GM21737 (cell line): ENCODE data around the gene RLN3.

Experiments
- ATAC-seq: cut with Tn5 transposase; IDR thresholded peaks from one replicate; pipeline ENCODE4 v1.9.1; 2021; ENCODE audit warnings: mild to moderate bottlenecking, moderate library complexity; ENCODE audit not compliant: unreplicated experiment

The RLN3 gene

DNA sequence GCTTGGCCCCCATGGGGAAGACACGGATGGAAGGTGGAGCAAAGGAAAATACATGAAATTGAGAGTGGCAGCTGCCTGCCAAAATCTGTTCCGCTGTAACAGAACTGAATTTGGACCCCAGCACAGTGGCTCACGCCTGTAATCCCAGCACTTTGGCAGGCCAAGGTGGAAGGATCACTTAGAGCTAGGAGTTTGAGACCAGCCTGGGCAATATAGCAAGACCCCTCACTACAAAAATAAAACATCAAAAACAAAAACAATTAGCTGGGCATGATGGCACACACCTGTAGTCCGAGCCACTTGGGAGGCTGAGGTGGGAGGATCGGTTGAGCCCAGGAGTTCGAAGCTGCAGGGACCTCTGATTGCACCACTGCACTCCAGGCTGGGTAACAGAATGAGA lies 24.5 kb downstream of the RLN3 start:
- ATAC-seq = no peak

DNA sequence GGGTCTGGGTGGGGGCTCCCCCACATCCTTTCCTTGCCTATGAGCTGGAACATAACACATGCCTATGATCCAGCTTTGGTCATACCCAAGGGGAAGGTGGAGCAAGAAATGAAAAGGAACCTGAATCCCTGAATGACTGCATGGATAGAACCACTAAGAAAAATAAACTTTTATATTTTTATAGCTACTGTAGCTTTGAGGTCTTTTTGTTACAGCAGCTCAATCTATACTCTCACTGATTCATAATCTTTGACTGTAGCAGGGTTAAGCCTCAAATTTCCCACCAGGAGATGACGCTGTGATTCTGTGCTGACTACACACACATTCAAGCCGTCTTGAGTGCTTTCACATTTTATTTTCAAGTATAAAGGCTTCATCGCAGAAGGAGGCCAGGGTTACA lies 25.1 kb downstream of the RLN3 start:
- no peak for ATAC-seq

DNA sequence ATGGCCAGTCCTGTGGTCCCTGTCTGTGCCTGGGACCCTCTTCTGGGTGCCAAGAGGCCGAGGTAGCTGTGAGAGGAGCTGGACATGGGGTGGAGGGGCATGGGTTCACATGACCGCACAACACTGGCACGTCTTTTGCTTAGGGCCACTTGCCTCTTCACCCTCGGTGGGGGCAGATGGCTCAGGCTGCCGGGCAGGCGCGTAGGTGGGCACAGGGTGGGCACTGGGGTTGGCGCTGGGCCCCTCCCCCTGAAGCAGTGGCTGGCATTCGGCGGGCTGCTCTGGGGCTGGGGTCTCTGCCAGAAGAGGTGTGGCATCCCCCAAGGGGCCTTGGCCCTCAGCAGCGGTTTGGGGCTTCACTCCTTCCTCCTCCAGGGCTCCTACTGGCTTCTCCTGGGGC lies 25.6 kb downstream of the RLN3 start:
- ATAC-seq = no peak

DNA sequence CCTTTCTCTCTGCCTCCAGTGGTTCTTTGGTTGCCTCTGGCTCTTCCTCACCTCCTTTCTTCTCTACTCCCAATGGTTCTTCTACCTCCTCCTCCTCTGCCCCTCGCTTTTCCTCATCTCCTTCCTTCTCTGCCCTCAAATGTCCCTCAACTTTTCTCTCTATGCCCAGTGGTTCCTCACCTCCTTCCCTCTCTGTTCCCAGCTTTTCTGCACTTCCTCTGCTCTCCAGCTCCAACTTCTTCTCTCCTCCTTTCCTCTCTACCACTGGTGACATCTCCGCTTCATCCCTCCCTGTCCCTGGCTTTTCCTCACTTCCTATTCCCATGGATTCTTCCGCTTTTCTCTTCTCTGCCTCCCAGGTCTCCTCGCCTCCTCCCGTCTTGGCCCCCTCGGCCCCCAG lies 26.2 kb downstream of the RLN3 start:
- no peak for ATAC-seq

DNA sequence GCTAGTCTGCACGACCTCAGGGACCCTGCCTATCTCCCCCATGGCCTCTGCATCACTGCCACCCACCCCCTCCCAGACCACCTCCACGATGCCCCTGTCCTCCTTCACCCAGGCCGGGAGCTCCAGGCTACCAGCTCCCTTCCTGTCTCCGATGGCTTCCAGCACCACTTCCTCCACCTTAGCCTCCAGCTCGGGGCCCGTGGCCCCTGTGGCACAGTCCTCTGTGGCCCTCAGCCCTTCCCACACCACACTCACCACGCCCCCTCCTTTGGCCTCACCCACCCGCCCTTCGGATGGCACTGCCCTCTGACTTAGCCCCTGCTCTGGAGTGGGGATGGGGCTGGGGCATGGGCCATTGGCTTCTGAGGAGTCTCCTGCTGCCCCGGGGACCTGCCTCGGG lies 26.8 kb downstream of the RLN3 start:
- no peak for ATAC-seq

DNA sequence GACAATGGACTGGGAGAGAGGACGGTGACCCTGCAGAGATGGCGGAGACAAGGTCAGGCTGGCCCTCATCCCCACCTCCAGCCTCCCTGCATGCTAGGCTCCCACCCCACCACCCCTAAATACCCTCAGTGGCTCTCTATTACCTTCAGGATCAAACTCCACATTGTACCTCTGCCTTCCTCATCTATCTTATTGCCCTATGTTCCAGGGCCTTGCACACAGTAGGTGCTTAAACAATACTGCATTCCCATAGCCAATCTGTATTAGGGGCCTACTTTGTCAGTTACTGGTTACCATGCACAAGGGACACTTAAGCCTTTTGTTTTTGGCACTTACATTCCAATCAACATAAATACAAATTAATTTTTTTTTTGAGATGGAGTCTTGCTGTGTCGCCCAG lies 27.4 kb downstream of the RLN3 start:
- no peak for ATAC-seq

DNA sequence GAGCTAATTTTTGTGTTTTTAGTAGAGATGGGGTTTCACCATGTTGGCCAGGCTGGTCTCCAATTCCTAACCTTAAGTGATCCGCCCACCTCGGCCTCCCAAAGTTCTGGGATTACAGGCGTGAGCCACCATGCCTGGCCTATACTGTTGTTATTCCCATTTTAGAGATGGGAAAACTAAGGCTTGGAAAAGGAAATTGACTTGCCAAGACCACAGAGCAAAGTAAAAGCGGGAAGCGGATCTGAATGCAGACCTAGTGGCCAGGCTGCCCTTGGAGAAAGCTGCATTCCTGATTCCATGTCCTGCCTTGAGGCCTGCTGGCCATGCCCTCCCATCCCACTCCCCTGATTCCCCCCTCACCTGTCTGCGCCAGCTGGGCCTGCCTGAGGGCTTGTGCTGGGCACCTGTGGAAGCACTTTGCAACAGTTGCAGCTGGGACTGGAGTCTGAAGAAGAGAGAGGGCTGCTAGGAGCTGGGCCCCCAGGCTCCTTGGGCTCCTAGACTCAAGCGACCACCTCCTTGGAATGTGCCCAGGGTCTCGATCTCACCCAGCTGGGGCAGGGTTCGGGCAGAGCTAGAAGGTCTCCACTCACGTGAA lies 28.2 kb downstream of the RLN3 start:
- ATAC-seq = no peak

DNA sequence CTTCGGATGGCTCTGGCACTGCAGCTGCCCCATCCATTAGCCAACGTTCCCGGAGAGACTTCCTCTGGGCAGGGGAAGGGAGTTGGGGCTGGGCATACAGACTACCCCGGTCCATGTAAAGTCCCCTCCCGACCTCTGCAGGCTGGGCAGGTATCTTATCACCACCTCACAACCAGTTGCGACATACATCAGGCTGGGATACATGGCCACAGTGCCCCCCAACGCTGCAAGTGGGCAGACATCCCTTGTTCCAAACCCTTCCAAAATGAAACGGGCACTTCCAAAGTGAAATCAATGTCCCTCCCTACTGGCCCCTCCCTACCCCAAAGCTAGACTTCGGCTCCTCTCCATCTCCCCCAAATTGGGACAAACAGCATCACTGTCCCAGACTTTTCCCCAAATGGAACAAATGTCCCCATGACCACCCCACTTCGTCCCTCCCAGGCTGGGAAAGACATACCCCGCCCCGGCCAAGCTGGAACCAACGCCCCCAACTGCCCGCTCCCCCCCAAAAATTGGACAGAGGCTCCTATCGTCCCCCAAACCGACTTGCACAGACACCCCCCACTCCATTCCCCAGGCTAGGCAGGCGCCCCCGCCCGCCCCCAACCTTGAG lies 28.9 kb downstream of the RLN3 start:
- ATAC-seq = no peak

DNA sequence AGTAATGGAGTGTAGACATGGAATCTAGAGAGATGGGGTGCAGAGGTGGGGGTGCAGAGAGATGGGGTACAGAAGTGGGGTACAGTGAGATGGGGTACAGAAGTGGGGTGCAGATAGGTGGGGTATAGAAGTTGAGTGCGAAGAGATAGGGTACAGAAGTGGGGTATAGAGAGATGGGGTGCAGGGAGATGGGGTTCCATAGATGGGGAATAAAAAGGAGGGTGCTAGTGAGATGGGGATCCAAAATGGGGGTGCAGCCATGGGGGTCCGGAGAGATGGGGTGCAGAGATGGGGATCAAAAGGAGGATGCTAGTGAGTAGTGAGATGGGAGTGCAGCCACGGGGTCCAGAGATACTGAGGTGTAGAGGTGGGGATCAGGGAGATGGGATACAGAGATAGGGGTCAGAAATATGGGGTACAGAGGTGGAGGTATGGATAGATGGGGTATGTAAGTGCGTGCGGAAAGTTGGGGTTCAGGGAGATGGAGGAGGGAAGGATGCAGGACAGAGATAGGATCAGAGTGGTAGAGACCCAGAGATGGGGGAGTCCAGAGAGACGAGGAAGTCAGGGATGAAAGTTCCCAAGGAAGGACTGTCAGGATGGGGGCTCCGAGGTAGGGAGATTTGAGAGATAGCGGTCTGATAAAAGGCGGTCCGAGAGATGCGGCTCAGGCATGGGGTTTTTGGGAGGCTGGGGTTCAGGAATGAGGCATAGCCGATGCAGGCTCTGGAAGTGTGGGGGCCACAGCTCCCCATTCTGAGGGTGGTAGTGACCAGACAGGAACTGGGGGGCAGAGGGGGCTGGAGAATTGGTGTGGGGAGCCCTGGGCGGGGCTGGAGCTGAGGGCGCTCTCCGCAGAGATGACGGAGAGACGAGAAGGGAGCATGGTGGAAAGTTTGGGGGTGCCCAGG lies 30.5 kb downstream of the RLN3 start:
- ATAC-seq = no peak

DNA sequence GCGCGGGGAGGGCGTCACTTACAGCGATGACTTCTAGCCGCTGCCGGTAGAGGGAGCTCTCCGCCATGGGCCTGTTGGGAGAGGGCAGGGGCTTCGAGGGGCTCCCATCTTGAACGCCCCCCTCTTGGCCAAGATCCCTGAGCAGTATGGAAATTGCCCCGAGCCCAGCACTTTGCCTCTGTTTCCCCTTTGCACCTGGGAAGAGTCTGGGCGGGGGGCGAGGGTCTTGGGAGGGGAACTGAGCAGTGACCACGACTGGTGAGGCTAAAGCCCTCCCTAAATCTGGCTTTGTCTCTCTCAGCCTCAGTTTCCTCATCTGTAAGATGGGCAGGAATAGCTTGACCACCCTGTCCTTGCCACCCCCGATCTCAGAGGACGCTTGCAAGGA lies 31.1 kb downstream of the RLN3 start:
- no peak for ATAC-seq

DNA sequence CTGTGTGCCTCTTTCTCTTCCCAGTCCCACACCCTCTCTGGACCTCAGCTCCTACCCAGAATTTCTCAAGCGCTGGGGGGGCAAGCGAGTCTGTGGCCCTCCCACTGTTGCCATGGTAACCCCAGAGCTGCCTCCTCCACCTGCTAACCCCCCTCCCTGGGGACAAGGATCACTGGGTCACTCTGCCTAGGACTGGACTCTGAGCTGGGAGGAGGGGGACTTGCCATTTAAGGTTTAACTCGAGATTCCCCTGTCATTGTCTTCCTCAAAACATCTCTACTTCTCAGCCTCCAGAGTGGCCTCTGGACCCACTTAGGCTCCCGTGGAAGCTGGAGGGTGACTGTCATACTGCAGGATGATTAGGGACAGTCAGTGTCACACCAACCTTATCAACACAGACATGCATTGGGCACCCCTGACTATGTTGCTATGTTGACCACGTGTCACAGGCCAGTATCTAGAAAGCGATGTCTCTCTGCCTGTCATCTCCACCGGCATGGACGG lies 31.8 kb downstream of the RLN3 start:
- no peak for ATAC-seq

DNA sequence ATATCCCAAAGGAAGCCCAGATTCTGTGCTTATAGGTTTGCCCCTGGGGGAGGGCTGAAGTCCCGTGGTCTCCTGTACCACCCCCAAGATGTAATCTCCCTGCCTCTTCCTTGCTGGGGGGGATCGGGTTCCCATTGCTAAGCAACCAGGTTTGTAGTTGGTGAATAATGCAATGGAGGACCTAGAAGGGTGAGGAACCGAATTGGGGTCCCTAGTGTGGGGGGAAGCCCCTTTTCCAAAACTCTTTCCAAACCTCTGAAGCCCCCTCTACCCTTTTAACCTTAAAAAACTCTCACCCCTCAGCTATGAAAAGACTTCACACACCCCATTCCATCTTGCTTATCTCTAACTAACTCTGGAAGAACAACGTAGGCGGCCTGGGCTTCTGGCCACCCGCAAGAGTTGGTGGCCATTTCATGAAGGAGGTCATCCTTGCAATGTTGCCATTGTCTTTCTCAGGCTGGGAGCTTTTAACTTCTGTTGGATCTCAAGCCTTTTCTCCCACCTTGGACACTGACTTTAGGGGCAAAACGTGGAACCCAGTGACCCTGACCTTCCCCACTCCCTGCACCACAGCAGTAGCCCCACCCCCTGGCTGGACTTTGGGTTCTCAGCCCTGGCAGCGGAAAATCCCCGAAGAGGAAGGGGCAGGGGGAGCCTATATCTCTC lies 33.3 kb downstream of the RLN3 start:
- no peak for ATAC-seq

DNA sequence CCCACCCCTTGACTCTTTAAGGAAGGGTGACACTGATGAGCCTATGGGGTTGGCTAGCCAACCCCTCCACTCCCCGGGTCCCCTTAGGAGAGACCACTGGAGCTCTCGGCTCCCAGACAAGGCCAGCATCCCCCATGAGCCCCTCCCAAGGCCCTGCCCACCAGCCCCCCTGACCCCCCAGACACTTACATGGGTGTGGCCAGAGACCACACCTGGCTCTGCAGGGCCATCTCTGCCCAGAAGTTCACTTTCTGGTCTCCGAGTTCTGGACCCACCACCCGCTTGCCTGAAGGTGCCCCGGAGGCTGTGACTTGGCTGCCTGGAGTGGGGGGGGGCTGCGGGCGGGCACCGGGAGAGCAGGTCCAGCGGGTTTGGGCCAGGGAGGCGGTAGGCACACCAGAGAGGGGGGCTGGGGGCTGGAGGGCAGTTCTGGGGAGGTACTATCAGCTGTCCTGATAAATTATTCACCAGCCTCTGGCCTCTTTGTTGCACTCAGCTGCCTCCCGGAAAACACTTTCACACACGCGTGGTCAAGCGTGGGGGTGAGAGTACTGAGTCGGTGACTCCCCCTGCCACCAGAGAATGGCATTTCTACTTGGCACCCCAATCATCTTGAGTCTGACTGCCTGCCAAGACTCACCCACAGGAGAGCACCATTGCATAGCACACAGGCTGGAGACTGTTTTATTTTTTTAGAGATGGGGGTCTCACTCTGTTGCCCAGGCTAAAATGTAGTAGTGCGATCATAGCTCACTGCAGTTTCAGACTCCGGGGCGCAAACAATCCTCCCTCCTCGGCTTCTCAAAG lies 34.0 kb downstream of the RLN3 start, which contains the start of gene PALM3:
Gene PALM3 (minus strand): TSS at position 326 of the 807 bp plus-strand sequence. CDS start 96 bp downstream, at position 230.
- ATAC-seq = no peak

DNA sequence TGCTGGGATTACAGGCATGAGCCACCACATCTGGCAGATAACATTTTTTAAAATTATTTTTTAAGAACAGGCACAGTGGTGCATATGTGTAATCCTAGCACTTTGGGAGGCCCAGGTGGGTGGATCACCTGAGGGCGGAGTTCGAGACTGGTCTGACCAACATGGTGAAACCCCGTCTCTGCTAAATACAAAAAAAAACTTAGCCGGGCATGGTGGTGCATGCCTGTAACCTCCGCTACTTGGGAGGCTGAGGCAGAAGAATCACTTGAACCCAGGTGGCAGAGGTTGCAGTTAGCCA lies 34.6 kb downstream of the RLN3 start:
- no peak for ATAC-seq

DNA sequence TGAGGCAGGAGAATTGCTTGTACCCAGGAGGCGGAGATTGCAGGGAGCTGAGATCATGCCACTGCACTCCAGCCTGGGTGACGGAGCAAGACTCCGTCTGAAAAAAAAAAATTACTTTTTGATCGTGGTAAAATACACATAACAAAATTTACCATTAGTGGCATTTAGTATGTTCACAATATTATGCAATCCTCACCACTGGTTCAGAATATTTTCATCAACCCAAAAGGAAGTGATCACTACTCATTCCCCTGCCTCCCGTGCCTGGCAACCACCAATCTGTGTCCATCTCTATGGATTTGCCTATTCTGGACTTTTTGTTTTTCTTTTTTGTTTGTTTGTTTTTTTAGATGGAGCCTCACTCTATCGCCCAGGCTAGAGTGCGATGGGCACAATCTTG lies 35.2 kb downstream of the RLN3 start:
- no peak for ATAC-seq

DNA sequence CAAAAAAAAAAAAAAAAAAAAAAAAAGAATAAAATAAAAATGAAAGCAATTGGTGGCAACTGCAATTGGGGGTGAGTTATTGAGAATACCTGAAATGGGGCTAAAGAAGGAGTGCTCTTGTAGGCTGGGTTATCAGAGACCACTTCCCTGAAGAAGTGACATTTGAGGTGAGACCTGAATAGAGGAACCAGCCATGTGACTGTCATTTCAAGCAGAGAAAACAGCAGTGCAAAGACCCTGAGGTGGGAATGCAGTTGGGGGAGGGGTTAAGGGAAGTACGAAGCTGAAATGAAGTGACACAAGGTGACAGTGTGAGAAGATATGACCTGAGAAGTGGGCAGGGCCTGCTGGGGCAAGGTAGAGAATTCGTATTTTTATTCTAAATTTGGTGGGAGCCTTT lies 38.2 kb downstream of the RLN3 start:
- no peak for ATAC-seq

DNA sequence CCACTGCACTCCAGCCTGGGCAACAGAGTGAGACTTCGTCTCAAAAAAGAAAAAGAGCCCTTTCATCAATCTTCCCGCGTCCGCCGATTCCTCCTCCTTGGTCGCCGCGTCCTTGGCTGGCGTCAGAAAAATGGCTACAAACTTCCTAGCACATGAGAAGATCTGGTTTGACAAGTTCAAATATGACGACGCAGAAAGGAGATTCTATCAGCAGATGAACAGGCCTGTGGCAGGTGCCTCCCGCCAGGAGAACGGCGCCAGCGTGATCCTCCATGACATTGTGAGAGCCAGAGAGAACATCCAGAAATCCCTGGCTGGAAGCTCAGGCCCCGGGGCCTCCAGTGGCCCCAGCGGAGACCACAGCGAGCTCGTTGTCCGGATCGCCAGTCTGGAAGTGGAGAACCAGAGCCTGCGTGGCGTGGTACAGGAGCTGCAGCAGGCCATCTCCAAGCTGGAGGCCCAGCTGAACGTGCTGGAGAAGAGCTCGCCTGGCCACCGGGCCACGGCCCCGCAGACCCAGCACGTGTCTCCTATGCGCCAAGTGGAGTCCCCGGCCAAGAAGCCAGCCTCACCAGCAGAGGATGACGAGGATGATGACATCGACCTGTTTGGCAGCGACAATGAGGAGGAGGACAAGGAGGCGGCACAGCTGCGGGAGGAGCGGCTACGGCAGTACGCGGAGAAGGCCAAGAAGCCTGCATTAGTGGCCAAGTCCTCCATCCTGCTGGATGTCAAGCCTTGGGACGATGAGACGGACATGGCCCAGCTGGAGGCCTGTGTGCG lies 42.5 kb downstream of the RLN3 start:
- no peak for ATAC-seq

DNA sequence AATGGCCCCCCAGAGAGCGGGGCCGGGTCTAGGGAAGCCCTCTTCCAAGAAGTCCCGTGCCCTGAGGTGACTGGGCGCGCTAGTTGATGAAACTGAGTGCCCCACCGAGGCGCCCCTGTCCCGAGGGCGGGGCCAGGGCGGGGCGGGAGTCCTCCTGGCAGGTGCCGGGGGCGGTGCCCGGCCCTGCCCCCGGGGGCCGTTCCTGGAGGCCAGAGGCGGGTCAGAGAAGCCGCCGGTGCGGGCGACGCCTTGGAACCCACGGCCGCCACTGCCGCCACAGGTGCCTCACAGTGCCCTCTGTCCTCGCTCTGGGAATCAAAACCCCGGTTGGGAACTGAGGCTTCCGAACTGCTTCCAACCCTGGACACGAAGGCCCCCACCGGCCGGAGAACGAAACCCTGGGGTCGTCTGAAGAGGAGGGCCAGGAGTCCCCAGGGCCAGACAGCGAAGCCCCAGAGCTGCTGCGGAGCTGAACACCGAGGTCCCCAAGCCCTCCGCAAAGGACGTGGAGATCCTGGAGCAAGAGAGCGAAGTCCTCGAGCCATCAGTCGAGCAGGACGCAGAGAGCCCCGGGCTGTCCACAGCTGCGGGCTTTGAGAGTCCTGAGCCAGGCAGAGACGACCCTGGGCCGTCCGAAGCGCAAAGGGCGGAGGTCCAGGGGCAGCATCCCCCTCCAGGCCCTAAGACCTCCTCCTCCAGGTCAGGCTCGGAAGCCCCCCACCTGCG lies 44.8 kb downstream of the RLN3 start, which contains the start of gene MISP3:
Gene MISP3 (plus strand): TSS at position 252 of the 726 bp plus-strand sequence. CDS start 524 bp downstream, outside the sequence.
- ATAC-seq = peak; percentile 14
